GM18520 (cell line): ENCODE measurements around the gene RAD51B.
A peak's percentile ranks its signal among the peaks of the same experiment; 100 is the strongest.

Experiments
- ATAC-seq: cut with Tn5 transposase; IDR thresholded peaks from one replicate; pipeline ENCODE4 v1.9.1; 2021; ENCODE audit not compliant: unreplicated experiment

The RAD51B gene

DNA sequence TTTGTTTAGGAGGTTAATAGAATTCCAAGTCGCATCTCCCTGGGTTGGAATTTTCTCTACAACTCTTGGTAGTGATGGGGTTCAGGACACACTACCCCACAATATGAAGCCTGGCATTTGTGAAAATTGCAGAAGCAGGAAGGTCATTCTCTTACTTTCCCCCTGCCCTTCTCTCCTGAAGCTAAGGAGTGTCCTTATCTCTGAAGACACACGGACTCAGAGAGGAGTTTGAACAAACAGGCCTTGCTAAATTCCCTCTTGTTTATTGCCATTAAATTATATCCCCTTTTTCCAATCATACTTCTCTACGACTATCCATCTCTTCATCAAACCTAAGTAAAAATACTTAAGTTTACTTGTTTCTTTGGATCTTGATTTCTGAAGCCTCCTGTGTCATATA, 443.0 kb downstream of the RAD51B start:
- no peak for ATAC-seq

GRCh38 chr14:68263563-68264259, 444.1 kb downstream of the RAD51B start:
- ATAC-seq = no peak

- ATAC-seq = no peak
Measured at GRCh38 chr14:68264260-68264569, 444.6 kb downstream of the RAD51B start.

DNA sequence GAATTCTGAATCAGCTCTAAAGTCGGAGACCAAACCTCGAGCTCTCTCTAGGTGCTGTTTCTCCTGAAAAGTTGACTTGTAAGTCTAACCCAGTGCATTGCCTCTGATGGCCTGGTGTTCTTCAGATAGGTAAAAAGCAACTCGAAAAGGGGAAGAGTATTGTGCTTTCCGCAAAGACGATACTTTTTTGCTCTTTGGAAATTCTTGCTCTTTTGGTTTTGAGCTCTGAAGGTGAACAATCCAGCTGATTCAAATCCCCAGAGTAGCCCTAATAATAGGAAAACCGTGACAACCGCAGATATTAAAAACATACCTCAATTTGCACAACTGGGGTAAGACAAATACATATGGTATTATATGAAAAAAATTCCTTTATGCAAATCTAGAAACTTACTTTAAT, 447.4 kb downstream of the RAD51B start:
- no peak for ATAC-seq

- ATAC-seq = peak; percentile 51
Measured at GRCh38 chr14:68268197-68268596, 448.6 kb downstream of the RAD51B start.

DNA sequence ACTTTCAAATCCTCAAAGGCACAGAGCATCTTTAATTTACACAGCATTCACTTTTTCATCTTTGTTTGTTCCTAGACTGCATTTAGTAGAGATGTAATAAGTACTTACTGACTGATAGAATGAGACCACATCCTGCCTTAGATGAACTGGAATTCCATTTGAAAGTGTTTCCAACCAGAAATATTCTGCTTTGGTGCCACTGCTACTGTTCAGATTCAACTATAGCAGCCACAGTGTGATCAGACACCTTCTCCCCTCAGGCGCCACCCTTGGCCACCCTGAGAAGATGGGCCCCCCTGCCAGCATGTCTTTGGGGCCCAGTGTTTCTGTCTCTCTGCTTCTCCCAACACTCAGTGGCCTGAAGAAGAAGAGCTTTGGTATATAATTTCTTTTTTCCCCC, 449.1 kb downstream of the RAD51B start:
- ATAC-seq = no peak

- no peak for ATAC-seq
Measured at GRCh38 chr14:68269136-68269927, 449.8 kb downstream of the RAD51B start.

DNA sequence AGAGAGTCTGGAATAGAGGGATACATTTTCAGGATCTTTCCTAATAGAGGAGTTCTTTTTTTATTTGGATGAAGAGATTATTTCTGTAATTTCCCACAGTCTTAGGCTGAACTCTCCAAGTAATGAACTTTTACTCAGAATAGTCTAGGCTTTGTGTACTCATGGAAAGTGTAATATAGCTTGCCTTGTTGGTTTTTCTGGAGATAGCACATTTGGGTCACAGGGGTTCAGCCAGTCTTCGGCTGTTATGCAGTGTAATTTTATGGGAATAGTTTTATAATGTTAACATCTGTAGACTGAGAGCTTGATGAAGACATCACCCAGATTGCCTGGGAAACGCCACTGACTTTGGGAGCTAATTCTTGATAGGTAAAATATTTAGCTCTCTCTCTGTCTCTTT, 450.8 kb downstream of the RAD51B start:
- ATAC-seq = no peak

GRCh38 chr14:68271913-68272391, 452.4 kb downstream of the RAD51B start:
- ATAC-seq = no peak

- ATAC-seq = no peak
Measured at GRCh38 chr14:68273413-68273812, 453.8 kb downstream of the RAD51B start.

- no peak for ATAC-seq
Measured at GRCh38 chr14:68274725-68275124, 455.1 kb downstream of the RAD51B start.

DNA sequence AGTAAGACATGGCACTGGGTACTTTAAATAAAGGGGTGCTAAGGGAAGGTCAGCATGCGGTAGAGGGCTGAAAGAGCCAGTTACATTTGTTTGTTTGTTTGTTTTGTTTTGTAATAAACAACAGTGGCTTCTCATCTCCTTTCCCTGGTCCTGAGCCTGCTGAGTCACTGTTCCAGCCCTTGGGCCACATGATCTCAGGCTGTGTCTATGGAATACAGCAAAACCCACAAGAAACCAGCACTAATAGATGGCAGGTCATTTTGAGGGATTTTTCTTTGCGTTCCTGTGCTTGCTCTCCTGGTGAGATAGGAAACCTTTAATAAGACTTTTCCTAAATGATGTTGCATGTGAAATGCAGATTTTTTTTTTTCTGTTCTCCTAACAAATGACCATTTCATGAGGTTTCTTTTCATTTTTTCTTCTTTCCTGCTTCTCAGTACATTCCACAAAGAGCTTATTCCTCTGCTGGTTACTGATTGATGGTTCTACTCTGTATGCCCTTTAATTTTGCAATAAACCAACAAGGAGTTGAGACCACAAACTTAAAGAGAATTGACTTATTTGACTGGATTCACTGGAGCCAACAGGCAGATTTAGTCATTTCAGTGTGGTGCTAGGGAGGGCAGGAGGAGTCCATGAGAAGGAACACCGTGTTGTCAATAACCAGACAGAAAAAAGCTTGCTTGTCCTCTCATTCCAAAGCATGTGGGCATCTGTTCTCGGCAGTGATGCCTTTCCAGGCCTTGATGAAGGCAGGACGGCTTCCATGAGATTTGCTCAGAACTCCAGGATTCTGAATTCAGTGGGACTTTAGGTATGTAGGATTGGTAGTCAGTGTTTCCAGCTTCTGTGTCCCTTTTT, 459.2 kb downstream of the RAD51B start:
- no peak for ATAC-seq

DNA sequence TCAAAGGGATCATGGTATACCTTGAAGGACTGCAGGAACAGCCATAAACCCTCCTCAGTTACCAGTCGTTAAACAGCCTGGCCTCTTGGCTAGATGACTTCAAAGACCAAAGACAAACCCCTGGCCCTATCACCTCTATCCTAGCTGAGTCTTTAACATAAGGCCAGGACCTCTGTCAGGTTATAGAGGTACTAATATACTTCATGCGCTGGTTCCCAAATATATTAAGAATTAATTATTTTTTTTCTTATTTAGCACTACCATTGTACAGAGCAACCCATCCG, 459.8 kb downstream of the RAD51B start:
- no peak for ATAC-seq

DNA sequence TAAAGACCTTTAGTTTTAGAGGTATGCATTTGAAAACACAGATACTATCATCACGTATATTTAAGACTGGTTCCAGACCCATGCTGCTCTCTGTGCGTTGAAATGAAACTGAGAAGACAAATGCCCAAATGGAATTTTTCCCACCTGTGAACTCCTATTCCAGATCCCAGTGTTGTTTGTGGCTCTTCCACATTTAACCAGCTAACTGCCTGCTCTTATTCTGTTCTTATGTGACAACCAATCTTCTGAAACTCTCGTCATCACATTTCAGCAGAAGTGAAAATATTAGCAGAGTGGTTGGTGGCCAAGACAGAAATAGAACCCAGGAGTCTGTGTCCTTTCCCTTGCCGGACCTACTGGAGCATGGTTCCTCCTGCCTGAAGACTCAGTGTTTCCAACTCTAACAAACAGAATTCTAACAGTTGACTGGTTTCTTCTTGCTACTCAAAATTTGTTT, 460.2 kb downstream of the RAD51B start:
- ATAC-seq = peak; percentile 21

DNA sequence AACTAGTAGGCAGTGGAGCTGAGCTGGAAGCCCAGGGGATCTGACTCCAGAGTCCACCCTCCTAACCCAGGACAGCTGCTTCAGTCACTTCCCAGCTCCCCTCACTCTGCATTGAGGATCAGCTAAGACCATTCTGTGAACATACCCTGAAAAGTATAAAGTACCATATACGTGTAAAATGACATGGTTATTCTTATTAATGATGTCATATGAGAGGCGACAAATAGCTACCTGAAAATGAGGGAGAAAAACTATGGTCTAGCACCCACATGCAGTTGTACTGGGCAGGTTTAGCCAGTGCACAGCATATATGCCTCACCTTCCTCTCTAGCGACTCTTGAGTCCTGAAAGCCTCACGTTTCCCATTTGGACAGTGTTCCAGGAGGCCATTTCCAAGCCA, 461.9 kb downstream of the RAD51B start:
- ATAC-seq = no peak

GRCh38 chr14:68282479-68283377, 463.1 kb downstream of the RAD51B start:
- ATAC-seq = peak; percentile 19

DNA sequence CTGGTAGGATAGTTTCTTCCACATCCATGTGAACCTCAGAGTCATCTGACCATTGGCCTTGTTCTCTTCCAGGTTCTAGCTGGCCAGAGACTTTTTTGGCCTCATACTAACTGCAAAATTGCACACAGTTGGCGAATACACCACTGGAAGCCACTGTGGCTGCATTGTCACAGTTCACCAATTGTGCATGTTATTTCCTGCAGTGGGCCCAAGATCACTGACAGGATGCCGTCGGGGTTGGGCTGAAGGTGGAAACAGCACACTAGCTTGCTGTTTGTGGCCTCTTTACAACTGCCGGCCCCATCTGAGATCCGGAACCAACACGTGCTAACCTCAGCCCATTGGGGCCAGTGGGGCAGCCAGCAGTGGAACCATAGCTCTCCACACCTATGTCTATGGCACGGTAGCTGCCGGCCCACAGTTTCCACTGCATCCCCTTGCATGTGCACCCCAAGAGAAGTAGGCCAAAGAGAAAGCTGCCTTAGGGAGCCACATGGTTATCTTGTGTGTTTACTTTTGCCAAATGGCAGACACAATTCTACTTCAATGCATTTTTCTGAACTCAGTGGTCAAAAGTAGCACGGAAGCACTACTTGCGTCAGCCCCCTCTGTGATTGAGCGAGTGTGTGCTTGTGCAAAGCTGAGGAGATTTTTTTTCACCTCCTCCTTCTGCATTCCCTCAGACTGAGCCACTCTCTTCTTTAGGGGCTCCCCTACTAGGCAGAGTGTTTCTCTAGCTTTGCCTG, 464.0 kb downstream of the RAD51B start:
- ATAC-seq = peak; percentile 43

GRCh38 chr14:68284333-68284732, 464.8 kb downstream of the RAD51B start:
- ATAC-seq = no peak

- no peak for ATAC-seq
Measured at GRCh38 chr14:68284834-68285233, 465.3 kb downstream of the RAD51B start.
